ENCODE data around the gene ACTBL2.

ACTBL2 gene

GRCh38 chr5:57441557-57441956 is 41.1 kb downstream of the ACTBL2 start (continued):
- no peak for TF ChIP-seq ZNF26 (tag by site-specific recombination; IDR thresholded peaks at IDR 0.05)
- no peak for TF ChIP-seq ZBTB17 (tag by site-specific recombination; IDR thresholded peaks at IDR 0.05)
- TF ChIP-seq ZNF302 (tag by site-specific recombination; IDR thresholded peaks at IDR 0.05; ENCODE audit: low read depth): no peak
- no peak for TF ChIP-seq ZNF311 (tag by site-specific recombination; IDR thresholded peaks at IDR 0.05; ENCODE audit: borderline replicate concordance)
- TF ChIP-seq ZNF114 (tag by site-specific recombination; IDR thresholded peaks at IDR 0.05): no peak
- no peak for TF ChIP-seq ZNF560 (tag by site-specific recombination; IDR thresholded peaks at IDR 0.05; ENCODE audit: borderline replicate concordance)
- no peak for TF ChIP-seq ZNF707 (tag by site-specific recombination; IDR thresholded peaks at IDR 0.05)
- no peak for TF ChIP-seq ZNF423 (tag by site-specific recombination; IDR thresholded peaks at IDR 0.05)
- TF ChIP-seq ZNF585B (tag by site-specific recombination; IDR thresholded peaks at IDR 0.05): no peak
- TF ChIP-seq ZNF112 (tag by site-specific recombination; IDR thresholded peaks at IDR 0.05): no peak
- TF ChIP-seq ZNF623 (tag by site-specific recombination; IDR thresholded peaks at IDR 0.05): no peak
- no peak for TF ChIP-seq SETDB1 (IDR thresholded peaks at IDR 0.05; ENCODE audit: insufficient read length, low read length)
- peak; percentile 59 for TF ChIP-seq SP3 (tag by site-specific recombination; IDR thresholded peaks at IDR 0.05)
- no peak for TF ChIP-seq ZNF292 (tag by site-specific recombination; IDR thresholded peaks at IDR 0.05; ENCODE audit: borderline replicate concordance, low read depth)
- TF ChIP-seq ZNF324 (tag by site-specific recombination; IDR thresholded peaks at IDR 0.05): 0 out of 2 replicates have a peak, but pooled peaks have one; percentile 14
- no peak for TF ChIP-seq ZNF18 (tag by site-specific recombination; IDR thresholded peaks at IDR 0.05)
- no peak for TF ChIP-seq KLF7 (tag by site-specific recombination; IDR thresholded peaks at IDR 0.05; ENCODE audit: borderline replicate concordance)
- TF ChIP-seq FEZF1 (tag by site-specific recombination; IDR thresholded peaks at IDR 0.05): peak; percentile 35; the same call in 1 of the 2 replicates
- peak; percentile 79 for TF ChIP-seq INSM2 (tag by site-specific recombination; IDR thresholded peaks at IDR 0.05)
- no peak for TF ChIP-seq PBX3 (CRISPR knock-in tag; IDR thresholded peaks at IDR 0.05)
- TF ChIP-seq IKZF3 (tag by site-specific recombination; IDR thresholded peaks at IDR 0.05): no peak
- TF ChIP-seq ZNF510 (tag by site-specific recombination; IDR thresholded peaks at IDR 0.05; ENCODE audit: insufficient replicate concordance): no peak
- TF ChIP-seq ZNF488 (tag by site-specific recombination; IDR thresholded peaks at IDR 0.05): no peak
- TF ChIP-seq ZNF518A (tag by site-specific recombination; conservative IDR thresholded peaks at IDR 0.05; ENCODE audit: low read depth): no peak
- no peak for TF ChIP-seq ZNF140 (tag by site-specific recombination; IDR thresholded peaks at IDR 0.05)
- TF ChIP-seq ZNF48 (tag by site-specific recombination; IDR thresholded peaks at IDR 0.05): no peak
- TF ChIP-seq ZNF19 (tag by site-specific recombination; IDR thresholded peaks at IDR 0.05; ENCODE audit: low read depth): no peak
- TF ChIP-seq ZBTB21 (tag by site-specific recombination; IDR thresholded peaks at IDR 0.05): no peak
- TF ChIP-seq MEIS1 (CRISPR knock-in tag; IDR thresholded peaks at IDR 0.05; ENCODE audit: borderline replicate concordance): no peak
- TF ChIP-seq YY2 (tag by site-specific recombination; IDR thresholded peaks at IDR 0.05): no peak

All from HEK293 (cell line).